HG03095 (cell line): Measurements from ENCODE around the gene CDC73.
"Not testable (repeated sequence)": the region's sequence is repeated elsewhere in the genome, so short reads cannot be mapped to it uniquely, and the experiment has no call there.

ENCODE experiments used
- ATAC-seq: cut with Tn5 transposase; IDR thresholded peaks from one replicate; pipeline ENCODE4 v1.9.1; 2021; ENCODE audit warnings: moderate library complexity; ENCODE audit not compliant: unreplicated experiment

The CDC73 gene

GRCh38 chr1:193176113-193176512 is 54.3 kb downstream of the CDC73 start:
- ATAC-seq: no peak

GRCh38 chr1:193176788-193177187 is 55.0 kb downstream of the CDC73 start:
- ATAC-seq: no peak

DNA sequence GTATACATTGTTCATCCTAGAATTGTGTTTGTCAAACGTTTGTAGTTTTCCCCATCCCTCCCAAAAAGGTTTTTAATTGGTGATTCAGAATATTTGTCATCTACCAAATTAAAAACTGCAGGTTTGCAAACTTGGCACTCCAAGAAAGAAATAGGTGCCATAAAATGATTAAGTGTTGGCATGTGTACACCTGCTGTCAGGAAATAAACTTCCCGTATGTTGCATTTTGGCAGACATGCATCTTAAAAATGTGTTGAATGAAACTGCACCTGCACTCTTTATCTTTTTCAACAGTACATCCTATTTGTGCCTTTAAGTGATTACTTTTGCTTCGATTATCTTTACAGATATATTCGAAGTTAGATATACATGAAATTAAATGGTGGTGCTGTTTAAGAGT is 57.3 kb downstream of the CDC73 start:
- no peak for ATAC-seq

GRCh38 chr1:193181536-193181935 is 59.7 kb downstream of the CDC73 start:
- no peak for ATAC-seq

GRCh38 chr1:193181985-193182384 is 60.2 kb downstream of the CDC73 start:
- no peak for ATAC-seq

GRCh38 chr1:193183019-193183627 is 61.3 kb downstream of the CDC73 start:
- ATAC-seq: peak; percentile 70

GRCh38 chr1:193184776-193185175 is 62.9 kb downstream of the CDC73 start:
- ATAC-seq: no peak

DNA sequence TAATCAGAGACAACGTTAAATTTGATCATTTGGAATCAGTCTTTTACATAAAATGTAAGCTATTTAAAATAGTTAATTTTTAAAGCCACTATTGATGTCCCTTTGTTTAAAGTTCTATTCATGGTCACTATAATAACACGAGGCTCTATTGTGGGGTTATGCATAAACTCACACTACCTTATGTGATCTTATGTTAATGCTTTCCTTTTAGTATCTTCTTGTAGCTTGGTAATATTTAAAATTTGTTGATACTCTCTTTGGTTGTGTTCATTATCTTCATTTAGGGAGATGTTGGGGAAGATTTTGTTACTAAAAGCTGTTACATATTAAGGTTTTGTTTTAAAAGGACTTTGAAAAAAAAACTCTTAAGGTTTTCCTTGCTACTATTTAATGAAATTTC is 63.4 kb downstream of the CDC73 start:
- ATAC-seq: no peak

GRCh38 chr1:193185901-193186731 is 64.3 kb downstream of the CDC73 start, which contains the start of gene B3GALT2:
TSS of gene B3GALT2 (minus strand) at chr1:193186613. CDS start at chr1:193181562, 5,051 bp downstream.
- no peak for ATAC-seq

- ATAC-seq: no peak
These were observed 65.3 kb downstream of the CDC73 start for GRCh38 chr1:193187114-193187513.

DNA sequence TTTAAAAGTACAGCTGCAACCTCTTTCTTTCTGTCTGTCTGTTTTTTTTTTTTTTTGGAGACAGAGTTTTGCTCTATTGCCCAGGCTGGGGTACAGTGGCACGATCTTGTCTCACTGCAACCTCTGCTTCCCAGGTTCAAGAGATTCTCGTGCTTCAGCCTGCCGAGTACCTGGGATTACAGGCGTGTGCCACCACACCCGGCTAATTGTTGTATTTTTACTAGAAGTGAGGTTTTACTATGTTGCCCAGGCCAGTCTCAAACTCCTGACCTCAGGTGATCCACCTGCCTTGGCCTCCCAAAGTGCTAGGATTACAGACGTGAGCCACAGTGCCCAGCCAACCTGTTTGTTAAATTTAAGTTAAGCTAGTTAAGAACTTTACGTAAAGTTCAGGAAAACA is 67.1 kb downstream of the CDC73 start:
- not testable (repeated sequence) for ATAC-seq

DNA sequence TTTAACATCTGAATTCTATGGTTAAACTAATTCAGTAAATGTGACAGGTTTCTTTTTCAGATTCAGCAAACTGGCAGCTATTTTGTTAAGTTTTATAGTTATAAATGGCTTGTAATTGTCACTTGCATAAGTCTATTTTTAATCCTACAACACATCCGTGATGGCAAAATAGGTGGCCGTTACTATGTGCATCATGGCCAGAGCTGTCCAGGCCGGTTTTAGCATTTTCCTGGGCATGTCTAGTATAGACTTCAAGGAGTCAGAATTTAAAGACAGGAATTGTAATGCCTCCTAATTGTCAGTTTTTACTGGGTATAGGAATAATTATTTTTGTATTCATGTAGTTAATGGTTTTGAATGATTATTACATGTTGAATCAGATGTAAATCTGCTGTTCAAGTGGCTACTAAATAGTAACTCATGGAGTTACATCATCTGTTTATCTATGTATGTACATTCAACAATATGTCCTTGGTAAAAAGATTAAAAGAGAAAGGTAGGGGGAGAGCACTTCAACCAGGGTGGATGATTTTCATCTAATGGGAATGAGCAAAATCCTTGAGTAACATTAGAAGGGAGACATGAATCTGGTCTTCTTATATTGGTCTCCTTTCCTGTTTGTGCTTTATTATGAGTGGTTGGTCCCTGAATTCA is 67.7 kb downstream of the CDC73 start:
- no peak for ATAC-seq

DNA sequence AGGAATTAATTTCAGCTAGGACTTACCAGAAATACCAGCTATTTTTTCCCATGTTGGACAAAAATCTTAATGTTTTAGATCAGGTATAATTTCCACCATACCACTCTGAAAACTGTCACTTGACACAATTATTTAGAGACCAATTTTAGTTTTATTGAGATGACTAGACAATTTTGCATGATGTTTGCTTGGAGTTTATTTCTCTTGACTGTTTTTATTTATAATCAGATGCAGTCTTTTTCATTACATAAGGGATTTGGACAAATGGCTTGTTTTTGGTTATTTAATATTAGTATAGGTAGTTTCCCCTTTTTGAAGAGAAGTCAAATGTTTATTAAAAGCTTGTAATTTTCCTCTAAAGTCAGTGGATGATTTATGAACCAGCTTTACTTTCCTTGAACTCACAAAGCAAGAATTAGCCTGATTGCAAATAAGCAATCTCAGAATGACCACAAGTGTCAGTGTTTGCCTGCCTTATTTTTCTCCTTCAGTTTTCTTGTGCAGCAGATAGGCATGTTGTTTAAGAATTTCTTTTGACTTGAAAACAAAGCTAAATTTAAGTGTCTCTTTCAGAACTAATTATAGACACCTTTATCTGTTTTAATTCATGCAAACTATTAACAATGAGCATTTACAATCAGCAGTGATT is 68.4 kb downstream of the CDC73 start:
- no peak for ATAC-seq

DNA sequence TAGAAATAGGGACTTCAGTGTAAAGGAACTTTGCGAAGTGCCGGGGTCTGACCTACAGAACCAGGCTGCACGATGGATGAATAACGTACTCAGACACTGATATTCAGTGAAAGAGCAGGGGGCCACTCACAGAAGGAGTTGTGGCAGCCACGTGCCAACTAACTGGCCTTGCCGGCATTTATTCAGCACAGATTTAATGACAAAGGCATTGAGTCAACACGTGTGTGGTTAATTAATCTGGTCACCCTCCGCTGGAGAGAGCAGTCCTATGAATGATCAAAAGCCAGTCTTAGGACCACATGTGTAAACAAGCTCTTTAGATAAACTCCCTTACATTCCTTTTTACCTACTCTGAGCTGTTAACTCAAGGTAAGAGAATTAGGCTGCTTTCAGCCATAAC is 70.8 kb downstream of the CDC73 start:
- ATAC-seq: no peak

GRCh38 chr1:193199940-193200339 is 78.1 kb downstream of the CDC73 start:
- no peak for ATAC-seq

GRCh38 chr1:193201021-193201420 is 79.2 kb downstream of the CDC73 start:
- ATAC-seq: no peak

DNA sequence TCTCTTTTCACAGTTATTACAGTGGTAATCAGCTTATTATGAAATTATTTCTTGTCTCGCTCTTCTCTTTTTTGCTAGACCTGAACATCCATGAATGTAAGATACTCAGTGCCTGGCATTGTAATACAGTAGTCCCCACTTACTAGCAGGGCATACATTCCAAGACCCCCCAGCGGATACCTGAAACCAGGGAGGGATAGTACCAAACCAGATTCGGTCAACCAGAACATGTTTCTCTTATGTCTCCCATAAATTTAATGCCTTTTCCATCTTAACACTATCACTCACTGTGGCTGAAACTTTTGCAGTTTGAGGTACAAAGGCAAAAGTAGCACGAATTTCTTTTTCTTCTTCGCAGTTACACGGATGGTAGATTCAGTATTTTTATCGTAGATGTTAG is 89.2 kb downstream of the CDC73 start:
- ATAC-seq: no peak

- peak; percentile 77 for ATAC-seq
These were observed 89.7 kb downstream of the CDC73 start for GRCh38 chr1:193211539-193211938.

GRCh38 chr1:193212637-193213036 is 90.8 kb downstream of the CDC73 start:
- ATAC-seq: no peak

- no peak for ATAC-seq
These were observed 92.2 kb downstream of the CDC73 start for GRCh38 chr1:193213998-193214397.

- peak; percentile 64 for ATAC-seq
These were observed 95.1 kb downstream of the CDC73 start for GRCh38 chr1:193216920-193217319.
